ENCODE results near the gene TLDC2.

- TF ChIP-seq CTCF (IDR thresholded peaks at IDR 0.05) (no peak), EP300 (IDR thresholded peaks at IDR 0.05) (no peak), POLR2A (IDR thresholded peaks at IDR 0.05) (no peak), POLR2AphosphoS5 (IDR thresholded peaks at IDR 0.05) (no peak)
Observed at GRCh38 chr20:36929691-36930090, 53.8 kb downstream of the TLDC2 start.
